HG03469 (cell line): ENCODE data around the gene ADAMTS10.
"Not testable (repeated sequence)": the region's sequence is repeated elsewhere in the genome, so short reads cannot be mapped to it uniquely, and the experiment has no call there.

Experiments used
- ATAC-seq: cut with Tn5 transposase; IDR thresholded peaks from one replicate; pipeline ENCODE4 v1.9.1; 2021; ENCODE audit warnings: mild to moderate bottlenecking, moderate library complexity, moderate number of reproducible peaks; ENCODE audit not compliant: unreplicated experiment

Gene ADAMTS10

GRCh38 chr19:8629184-8629583 is 18.7 kb upstream of the ADAMTS10 start:
- ATAC-seq: no peak

- ATAC-seq: no peak
Observed at GRCh38 chr19:8626842-8627241, 16.3 kb upstream of the ADAMTS10 start.

- ATAC-seq: not testable (repeated sequence)
Observed at GRCh38 chr19:8622886-8623285, 12.4 kb upstream of the ADAMTS10 start.

- ATAC-seq: no peak
Observed at GRCh38 chr19:8618751-8619150, 8.2 kb upstream of the ADAMTS10 start.

- ATAC-seq: no peak
Observed at GRCh38 chr19:8617984-8618383, 7.5 kb upstream of the ADAMTS10 start.

- ATAC-seq: not testable (repeated sequence)
Observed at GRCh38 chr19:8617325-8617724, 6.8 kb upstream of the ADAMTS10 start.

GRCh38 chr19:8616861-8617260 is 6.3 kb upstream of the ADAMTS10 start:
- ATAC-seq: no peak

- ATAC-seq: no peak
Observed at GRCh38 chr19:8615813-8616596, 5.5 kb upstream of the ADAMTS10 start.

GRCh38 chr19:8615024-8615423 is 4.5 kb upstream of the ADAMTS10 start:
- ATAC-seq: no peak

GRCh38 chr19:8614455-8614854 is 3.9 kb upstream of the ADAMTS10 start:
- no peak for ATAC-seq

GRCh38 chr19:8612807-8613171 is 2.3 kb upstream of the ADAMTS10 start:
- ATAC-seq: no peak

GRCh38 chr19:8611877-8612806 is 1.6 kb upstream of the ADAMTS10 start:
- no peak for ATAC-seq

GRCh38 chr19:8611391-8611876 is 919 bp upstream of the ADAMTS10 start:
- ATAC-seq: no peak

- no peak for ATAC-seq
Observed at GRCh38 chr19:8610936-8611300, 403 bp upstream of the ADAMTS10 start.

GRCh38 chr19:8609279-8610040 is 1.1 kb downstream of the ADAMTS10 start:
- no peak for ATAC-seq

GRCh38 chr19:8608941-8609278 is 1.6 kb downstream of the ADAMTS10 start:
- ATAC-seq: no peak

- no peak for ATAC-seq
Observed at GRCh38 chr19:8607386-8607785, 3.1 kb downstream of the ADAMTS10 start.

- ATAC-seq: no peak
Observed at GRCh38 chr19:8605514-8605913, 5.0 kb downstream of the ADAMTS10 start.

GRCh38 chr19:8601796-8602195 is 8.7 kb downstream of the ADAMTS10 start:
- no peak for ATAC-seq

GRCh38 chr19:8600816-8601215 is 9.7 kb downstream of the ADAMTS10 start:
- no peak for ATAC-seq

GRCh38 chr19:8600064-8600463 is 10.5 kb downstream of the ADAMTS10 start:
- no peak for ATAC-seq
